Eye (tissue), 1 donor: Measurements from ENCODE around the gene PIK3C2G.
"Not testable (repeated sequence)": the region's sequence is repeated elsewhere in the genome, so short reads cannot be mapped to it uniquely, and the experiment has no call there.

Experiments
- DNase-seq: peaks from one replicate; pipeline ENCODE4 v3.0.0-alpha.2; 2015

PIK3C2G gene

GRCh38 chr12:18476861-18477260 is 215.5 kb downstream of the PIK3C2G start:
- no peak for DNase-seq

- DNase-seq = no peak
Measured at GRCh38 chr12:18479256-18479655, 217.9 kb downstream of the PIK3C2G start.

GRCh38 chr12:18482601-18483120 is 221.3 kb downstream of the PIK3C2G start:
- DNase-seq = no peak

- no peak for DNase-seq
Measured at GRCh38 chr12:18483698-18484325, 222.5 kb downstream of the PIK3C2G start.

DNA sequence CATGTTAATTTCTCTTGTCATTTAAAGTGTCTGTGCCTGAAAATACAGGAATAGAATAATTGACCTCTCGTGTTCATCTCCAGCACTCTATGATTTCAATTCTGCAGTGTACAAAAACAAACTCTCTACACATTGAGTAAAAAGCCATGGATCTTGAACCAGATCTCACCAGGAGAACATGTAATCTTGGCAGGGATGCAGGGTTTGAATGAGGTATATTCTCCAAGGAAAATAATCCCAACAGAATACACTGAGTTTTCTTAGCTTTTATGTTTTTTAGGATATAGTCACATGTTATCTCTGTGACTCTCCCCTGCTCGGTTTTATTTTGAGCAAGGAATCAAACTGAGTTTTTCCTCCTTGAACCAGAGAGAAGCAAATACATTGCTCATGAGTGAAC is 224.7 kb downstream of the PIK3C2G start:
- no peak for DNase-seq

- DNase-seq = no peak
Measured at GRCh38 chr12:18487509-18487908, 226.2 kb downstream of the PIK3C2G start.

GRCh38 chr12:18492372-18493025 is 231.2 kb downstream of the PIK3C2G start:
- DNase-seq = no peak

DNA sequence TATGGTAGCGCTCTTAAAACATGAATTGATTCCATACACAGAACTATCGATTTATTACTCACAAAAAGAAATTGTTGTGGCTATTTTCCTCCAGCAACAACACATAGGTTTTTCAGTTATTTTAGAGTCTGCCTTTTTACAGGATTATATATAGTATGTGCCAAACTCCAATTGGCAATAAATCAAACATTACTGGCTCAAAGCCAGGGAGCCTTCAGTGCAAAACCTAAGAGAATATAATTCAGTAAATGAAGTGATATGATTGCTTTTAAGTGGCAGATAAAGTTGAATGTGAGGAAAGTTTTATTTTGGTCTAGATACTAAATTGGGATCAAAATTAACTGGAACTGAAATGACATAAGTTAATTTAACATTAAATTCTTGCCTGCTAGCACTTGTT is 234.8 kb downstream of the PIK3C2G start:
- no peak for DNase-seq

GRCh38 chr12:18500160-18500574 is 238.8 kb downstream of the PIK3C2G start:
- not testable (repeated sequence) for DNase-seq

DNA sequence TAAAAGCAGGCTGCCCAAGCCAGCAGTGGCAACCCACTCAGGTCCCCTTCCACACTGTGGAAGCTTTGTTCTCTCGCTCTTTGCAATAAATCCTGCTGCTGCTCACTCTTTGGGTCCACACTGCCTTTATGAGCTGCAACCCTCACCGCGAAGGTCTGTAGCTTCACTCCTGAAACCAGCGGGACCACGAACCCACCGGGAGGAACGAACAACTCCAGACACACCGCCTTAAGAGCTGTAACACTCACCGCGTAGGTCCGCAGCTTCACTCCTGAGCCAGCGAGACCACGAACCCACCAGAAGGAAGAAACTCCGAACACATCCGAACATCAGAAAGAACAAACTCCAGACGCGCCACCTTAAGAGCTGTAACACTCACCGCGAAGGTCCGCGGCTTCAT is 239.4 kb downstream of the PIK3C2G start:
- DNase-seq = not testable (repeated sequence)

DNA sequence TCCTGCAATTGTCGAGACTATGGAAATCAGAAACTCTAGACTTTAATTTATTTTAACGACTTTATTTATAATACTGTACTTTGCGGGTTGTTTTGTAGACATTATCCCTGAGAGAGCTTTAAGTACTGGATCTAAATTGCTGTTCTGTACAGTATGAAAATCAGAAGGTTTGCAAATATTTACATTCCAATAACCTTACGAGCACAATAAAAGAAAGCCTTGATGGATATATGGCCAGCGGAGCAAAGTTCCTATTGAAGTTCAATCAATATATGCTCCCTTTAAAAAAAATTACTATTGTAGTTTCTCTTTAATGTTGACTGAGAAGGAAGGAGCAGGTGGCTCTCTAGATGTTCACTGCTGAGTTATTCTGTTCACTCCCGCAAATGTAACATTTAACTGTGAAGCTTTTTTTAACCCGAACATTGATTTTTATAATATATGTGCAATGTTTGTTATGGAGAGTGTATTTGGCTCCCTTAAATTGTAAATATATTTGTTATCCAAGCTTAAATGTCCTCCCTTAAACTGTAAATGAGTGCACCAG is 241.2 kb downstream of the PIK3C2G start:
- no peak for DNase-seq

DNA sequence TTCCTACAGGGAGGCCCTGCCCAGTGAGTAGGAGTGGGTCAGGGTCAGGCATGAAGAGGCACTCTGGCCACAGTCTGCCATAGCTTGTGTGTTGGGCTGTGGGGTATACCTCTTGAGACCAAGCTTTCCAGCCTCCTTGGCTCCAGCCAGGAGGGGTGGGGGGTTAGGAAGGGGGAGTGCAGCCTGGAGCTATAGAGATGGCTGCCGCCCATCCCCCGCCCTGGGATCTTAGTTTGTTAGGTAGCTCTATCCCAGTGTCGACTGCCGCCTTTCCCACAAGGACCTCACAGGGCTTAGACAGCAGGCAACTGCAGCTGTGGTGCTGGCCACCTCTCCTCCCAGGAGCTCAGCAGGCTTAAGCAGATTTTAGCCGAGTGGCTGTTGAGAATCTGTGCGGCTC is 260.1 kb downstream of the PIK3C2G start:
- DNase-seq = no peak

- DNase-seq = no peak
Measured at GRCh38 chr12:18522806-18523205, 261.5 kb downstream of the PIK3C2G start.

DNA sequence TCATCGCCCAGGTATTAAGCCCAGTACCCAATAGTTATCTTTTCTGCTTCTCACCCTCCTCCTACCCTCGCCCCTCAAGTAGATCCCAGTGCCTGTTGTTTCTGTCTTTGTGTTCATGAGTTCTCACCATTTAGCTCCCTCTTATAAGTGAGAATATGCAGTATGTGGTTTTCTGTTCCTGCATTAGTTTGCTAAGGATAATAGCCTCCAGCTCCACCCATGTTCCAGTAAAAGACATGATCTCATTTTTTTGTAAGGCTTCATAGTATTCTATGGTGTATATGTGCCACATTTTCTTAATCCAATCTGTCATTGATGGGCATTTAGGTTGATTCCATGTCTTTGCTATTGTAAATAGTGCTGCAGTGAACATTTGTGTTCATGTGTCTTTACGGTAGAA is 281.2 kb downstream of the PIK3C2G start:
- DNase-seq = not testable (repeated sequence)

DNA sequence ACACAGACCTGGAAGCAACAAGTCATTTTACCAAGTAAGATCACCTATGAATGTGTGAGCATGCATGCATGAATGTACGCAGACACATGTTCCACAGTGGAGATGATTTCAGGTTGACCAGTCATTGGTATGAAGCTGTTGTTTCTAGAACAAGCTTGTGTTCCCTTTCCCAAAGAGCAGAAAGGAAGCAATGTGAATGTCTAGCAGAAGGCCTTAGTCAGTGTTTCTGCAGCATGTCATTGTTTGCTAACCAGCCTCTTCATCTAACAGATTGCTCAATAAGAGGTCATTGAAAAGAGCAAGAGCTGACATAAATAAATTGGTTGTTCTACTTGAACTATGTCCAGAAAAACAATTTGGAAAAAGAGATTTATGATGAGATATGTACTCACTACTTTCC is 285.1 kb downstream of the PIK3C2G start:
- no peak for DNase-seq

GRCh38 chr12:18549598-18549997 is 288.3 kb downstream of the PIK3C2G start:
- DNase-seq = no peak

DNA sequence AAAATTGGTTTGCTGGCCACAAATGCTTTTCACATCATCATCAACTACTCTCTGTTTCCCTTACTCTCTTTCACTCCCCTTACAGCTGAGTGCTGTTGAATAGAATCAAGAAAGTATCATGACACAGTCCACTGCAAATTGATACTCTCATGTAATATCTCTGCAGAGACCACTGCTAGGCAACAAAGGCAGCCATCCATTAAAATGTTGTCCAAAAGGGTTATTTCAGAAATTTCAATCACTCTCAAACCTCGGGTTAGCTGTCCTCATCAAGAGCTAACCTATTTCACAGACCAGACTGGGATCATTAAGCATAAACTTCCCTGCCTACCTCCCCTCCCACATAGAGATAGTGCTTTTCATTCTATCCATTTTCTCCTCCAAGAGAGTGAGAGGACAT is 289.8 kb downstream of the PIK3C2G start:
- DNase-seq = no peak

- DNase-seq = no peak
Measured at GRCh38 chr12:18551701-18552100, 290.4 kb downstream of the PIK3C2G start.

DNA sequence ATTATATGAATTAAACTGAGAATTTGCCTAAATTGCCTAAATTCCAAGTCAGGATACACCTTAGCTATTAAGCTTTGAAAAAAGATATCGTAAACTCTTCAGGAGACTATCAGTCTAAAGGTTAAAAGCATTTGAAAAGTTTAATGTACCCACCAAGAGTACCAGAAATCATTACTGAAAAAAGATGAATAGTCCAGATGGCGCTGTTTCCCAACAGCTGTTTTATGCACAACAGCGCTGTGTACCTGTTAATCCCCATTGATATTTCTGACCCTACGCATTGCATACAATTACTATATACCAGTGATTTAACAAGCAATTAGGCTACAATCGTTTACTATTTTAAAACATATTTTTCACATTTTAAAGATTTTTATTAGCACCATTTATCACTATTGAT is 291.5 kb downstream of the PIK3C2G start:
- no peak for DNase-seq

DNA sequence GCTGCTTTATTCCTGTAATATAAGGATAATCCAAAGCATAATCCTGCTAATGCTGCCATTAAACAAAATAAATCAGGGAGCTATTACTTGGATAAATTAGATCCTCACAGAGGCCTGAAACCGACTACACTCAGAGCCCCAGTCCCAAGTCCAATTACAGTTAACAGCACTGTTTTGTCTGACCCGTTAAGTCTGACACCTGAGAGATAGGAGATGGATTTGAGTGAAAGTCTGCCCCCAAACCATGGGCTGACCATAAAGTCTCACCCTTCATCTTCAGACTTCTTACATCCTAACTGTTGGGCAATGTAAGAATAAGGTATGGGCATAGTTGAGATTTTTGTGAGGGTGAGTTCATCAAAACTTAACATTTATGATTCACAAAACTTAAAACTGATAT is 294.8 kb downstream of the PIK3C2G start:
- no peak for DNase-seq

DNA sequence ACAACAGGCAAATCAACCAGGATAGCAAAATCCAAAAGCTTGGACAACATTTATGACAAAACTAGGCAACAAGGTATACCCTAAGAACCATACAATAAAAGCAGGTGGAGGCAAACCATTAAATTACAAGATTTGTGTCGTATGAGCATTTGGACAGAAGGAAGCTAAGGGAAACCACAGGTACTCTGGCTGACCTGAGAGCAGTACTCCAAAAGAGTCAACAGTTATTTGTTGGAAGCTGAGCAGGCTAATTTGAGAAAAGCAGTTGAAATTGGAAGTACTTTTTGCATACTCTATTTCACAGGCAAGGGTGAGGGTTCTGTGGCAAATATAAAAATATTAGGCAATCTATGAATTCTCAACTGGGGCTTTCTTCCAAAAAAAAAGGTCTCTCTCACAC is 297.9 kb downstream of the PIK3C2G start:
- DNase-seq = no peak

GRCh38 chr12:18562531-18562930 is 301.2 kb downstream of the PIK3C2G start:
- DNase-seq = no peak

DNA sequence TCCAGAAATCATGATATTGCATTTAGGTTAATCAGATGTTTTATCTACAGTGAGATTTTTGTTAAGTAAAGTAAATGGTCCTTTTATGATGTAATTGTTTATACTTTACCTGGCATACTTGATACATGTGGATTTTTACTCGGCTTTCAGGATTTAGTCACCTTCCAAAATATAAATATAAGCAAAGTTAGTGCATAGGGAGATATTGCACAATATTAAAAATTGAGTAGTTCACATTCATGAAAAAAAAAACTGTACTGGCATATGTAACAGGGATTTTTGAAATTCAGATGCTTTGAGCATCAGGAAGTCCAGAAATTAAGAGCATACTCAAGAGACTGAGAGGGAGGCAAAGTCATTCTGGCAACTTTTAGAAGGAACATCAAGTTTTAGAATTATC is 303.0 kb downstream of the PIK3C2G start:
- no peak for DNase-seq

DNA sequence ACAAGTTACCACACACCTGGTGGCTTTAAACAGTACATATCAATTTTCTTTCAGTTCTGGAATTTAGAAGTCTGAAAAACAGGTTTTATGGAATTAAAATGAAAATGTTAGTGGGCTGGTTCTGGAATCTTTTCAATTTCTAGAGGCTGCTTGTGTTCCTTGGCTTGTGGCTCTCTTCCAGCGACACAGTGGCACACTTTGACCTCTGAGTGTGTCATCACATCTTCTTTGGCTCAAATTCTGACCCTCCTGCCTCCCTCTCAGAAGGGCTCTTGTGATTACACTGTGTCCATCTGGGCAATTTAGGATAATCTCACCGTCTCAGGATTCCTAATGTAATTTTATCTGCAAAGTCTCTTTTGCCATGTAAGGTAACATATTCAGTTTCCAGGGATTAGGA is 306.5 kb downstream of the PIK3C2G start:
- no peak for DNase-seq
